ENCODE data around the gene EYS. TPM values are rescaled to one million over a fixed set of nuclear protein-coding genes. Genes with fewer than 3 reads are reported as not detected.

EYS gene
- total and polyA plus RNA-seq, 5 donors from 2014 or later = 0.03 to 0.09 (median 0.05) TPM; not detected in 1

DNA sequence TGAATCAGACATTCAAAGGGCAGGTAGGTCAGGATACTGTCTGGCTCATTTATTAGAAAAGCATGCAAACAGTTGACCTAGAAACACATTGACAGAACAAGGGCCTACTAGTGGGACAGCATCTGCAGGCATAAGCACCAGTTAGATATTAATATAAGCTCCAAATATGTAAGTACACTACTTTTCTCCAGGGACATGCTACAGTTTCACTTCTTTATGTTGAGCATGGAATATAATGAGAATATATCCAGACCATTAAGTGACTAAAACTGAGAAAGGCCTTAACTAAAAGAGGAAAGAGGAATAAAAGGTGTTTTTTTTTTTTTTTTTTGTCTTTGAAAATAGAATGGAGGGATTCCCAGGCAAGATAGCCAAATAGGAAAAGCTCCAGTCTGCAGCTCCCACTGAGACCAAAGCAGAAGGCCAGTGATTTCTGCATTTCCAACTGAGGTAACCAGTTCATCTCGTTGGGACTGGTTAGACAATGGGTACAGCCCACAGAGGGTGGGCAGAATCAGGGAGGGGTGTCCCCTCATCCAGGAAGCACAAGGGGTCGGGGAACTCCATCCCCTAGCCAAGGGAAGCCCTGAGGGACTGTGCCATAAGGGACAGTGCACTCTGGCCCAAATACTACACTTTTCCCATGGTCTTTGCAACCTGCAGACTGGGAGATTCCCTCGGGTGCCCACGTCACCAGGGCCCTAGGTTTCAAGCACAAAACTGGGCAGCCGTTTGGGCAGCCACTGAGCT lies 1819.8 kb downstream of the EYS start:
- Histone ChIP-seq H3K4me1 (ENCODE audit: control insufficient read depth, insufficient read depth, low read length, poor library complexity, severe bottlenecking) (no peaks in the 10 kb centered on the region), H3K27me3 (ENCODE audit: control insufficient read depth, insufficient read depth, low read length) (no peaks in the 10 kb centered on the region), H3K9me3 (ENCODE audit: control insufficient read depth in 2 of 2, low read length in 2 of 2) (no peaks in the 10 kb centered on the region), H3K36me3 (ENCODE audit: control insufficient read depth, insufficient read depth, low read length) (no peaks in the 10 kb centered on the region), H3K4me3 (ENCODE audit: low read depth, low read length) (no peak overlapping the region), H3K27ac (ENCODE audit: insufficient read depth, low read length, poor library complexity, severe bottlenecking) (no peak overlapping the region)
- Mint-ChIP-seq H3K27me3 (no peaks in the 10 kb centered on the region), H3K4me3 (no peak overlapping the region), H3K4me1 (no peaks in the 10 kb centered on the region), H3K9me3 (peaks cover 0 to 13% (median 5%) of the 10 kb centered on the region in 7 donors), H3K27ac (no peak overlapping the region), H3K36me3 (no peaks in the 10 kb centered on the region)
- DNase-seq (no peak), ATAC-seq (ENCODE audit: low read depth in 2 of 2) (no peak)

DNA sequence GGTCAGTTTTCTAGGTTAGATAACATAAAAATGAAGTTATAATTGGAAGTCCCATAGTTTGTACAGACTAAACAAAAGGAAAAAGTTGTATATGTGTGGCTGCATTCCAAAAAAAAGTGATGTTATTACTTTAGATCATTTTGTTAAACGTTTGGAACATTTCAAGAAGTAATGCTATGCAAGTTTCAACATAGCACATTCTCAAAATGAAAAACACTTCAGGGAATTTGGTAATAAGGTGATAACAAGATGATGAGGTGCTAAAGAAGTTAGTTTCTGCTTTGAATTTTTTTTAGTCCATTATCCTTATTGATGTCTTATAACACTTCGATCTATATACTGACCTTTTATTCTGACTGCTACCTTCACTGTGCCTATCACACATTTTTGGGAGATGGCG lies 1820.7 kb downstream of the EYS start:
- DNase-seq = no peak
- ATAC-seq (ENCODE audit: low read depth in 2 of 2) = no peak
- Histone ChIP-seq H3K36me3 (ENCODE audit: control insufficient read depth, insufficient read depth, low read length) (no peaks in the 10 kb centered on the region), H3K27me3 (ENCODE audit: control insufficient read depth, insufficient read depth, low read length) (no peaks in the 10 kb centered on the region), H3K4me1 (ENCODE audit: control insufficient read depth, insufficient read depth, low read length, poor library complexity, severe bottlenecking) (no peaks in the 10 kb centered on the region), H3K9me3 (ENCODE audit: control insufficient read depth in 2 of 2, low read length in 2 of 2) (no peaks in the 10 kb centered on the region), H3K4me3 (ENCODE audit: low read depth, low read length) (no peak overlapping the region), H3K27ac (ENCODE audit: insufficient read depth, low read length, poor library complexity, severe bottlenecking) (no peak overlapping the region)
- Mint-ChIP-seq H3K27ac (no peak overlapping the region), H3K4me1 (no peaks in the 10 kb centered on the region), H3K27me3 (no peaks in the 10 kb centered on the region), H3K9me3 (peaks cover 0 to 13% (median 5%) of the 10 kb centered on the region in 7 donors), H3K4me3 (no peak overlapping the region), H3K36me3 (no peaks in the 10 kb centered on the region)

DNA sequence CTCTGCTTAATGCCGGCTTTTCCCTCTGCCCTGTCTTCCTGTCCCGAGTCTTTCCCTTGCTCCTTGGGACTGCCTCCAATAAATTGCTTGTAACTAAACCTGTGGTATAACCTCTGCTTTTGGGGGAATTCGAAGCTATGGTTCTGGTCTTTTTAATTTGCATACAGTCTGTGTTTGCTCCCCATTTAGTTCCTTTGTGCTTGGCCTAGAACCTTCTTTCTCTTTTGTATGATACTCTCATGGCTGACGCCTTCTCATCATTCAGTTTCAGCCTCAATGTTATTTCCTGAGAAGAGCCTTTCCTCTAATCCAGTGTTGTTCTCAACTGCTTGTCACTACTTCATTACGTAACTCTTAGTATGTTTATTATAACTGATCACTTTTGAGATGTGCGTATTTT lies 1823.4 kb downstream of the EYS start:
- Mint-ChIP-seq H3K27ac (no peak overlapping the region), H3K4me3 (no peak overlapping the region), H3K9me3 (peaks cover 0 to 5% (median 2%) of the 10 kb centered on the region in 7 donors), H3K4me1 (no peaks in the 10 kb centered on the region), H3K27me3 (no peaks in the 10 kb centered on the region), H3K36me3 (no peaks in the 10 kb centered on the region)
- Histone ChIP-seq H3K36me3 (ENCODE audit: control insufficient read depth, insufficient read depth, low read length) (no peaks in the 10 kb centered on the region), H3K4me1 (ENCODE audit: control insufficient read depth, insufficient read depth, low read length, poor library complexity, severe bottlenecking) (no peaks in the 10 kb centered on the region), H3K27ac (ENCODE audit: insufficient read depth, low read length, poor library complexity, severe bottlenecking) (no peak overlapping the region), H3K27me3 (ENCODE audit: control insufficient read depth, insufficient read depth, low read length) (no peaks in the 10 kb centered on the region), H3K4me3 (ENCODE audit: low read depth, low read length) (no peak overlapping the region), H3K9me3 (ENCODE audit: control insufficient read depth in 2 of 2, low read length in 2 of 2) (peaks cover 0 to 2% of the 10 kb centered on the region in 2 experiments)
- no peak for ATAC-seq (ENCODE audit: low read depth in 2 of 2)
- no peak for DNase-seq

DNA sequence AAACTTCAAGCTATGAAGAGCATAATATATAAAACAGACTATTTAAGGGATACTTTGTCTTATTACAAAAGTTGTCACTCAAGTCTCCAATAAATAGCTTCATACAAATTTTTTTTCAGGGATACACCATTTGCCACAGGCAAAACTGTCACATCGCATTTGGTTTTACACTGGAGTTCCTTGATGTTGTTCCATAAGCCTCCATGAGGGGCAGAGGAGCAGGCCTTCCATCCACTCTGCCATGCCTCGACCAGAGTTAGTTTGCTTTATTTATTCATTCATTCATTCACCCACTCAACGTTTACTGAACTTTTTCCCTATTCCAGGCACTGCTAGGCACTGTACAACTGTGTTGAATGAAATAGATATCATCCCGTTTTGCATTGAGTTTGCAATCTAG lies 1824.8 kb downstream of the EYS start:
- no peak overlapping the region for H3K27ac Mint-ChIP-seq
- Histone ChIP-seq H3K4me1 (ENCODE audit: control insufficient read depth, insufficient read depth, low read length, poor library complexity, severe bottlenecking) (no peaks in the 10 kb centered on the region), H3K9me3 (ENCODE audit: control insufficient read depth in 2 of 2, low read length in 2 of 2) (peaks cover 0 to 2% of the 10 kb centered on the region in 2 experiments), H3K36me3 (ENCODE audit: control insufficient read depth, insufficient read depth, low read length) (no peaks in the 10 kb centered on the region), H3K27me3 (ENCODE audit: control insufficient read depth, insufficient read depth, low read length) (no peaks in the 10 kb centered on the region), H3K27ac (ENCODE audit: insufficient read depth, low read length, poor library complexity, severe bottlenecking) (no peak overlapping the region), H3K4me3 (ENCODE audit: low read depth, low read length) (no peak overlapping the region)
- H3K4me3 Mint-ChIP-seq = no peak overlapping the region
- peaks cover 0 to 8% (median 2%) of the 10 kb centered on the region in 7 donors for H3K9me3 Mint-ChIP-seq
- H3K36me3 Mint-ChIP-seq = no peaks in the 10 kb centered on the region
- ATAC-seq (ENCODE audit: low read depth in 2 of 2) (no peak), DNase-seq (no peak)
- H3K27me3 Mint-ChIP-seq = no peaks in the 10 kb centered on the region
- H3K4me1 Mint-ChIP-seq = no peaks in the 10 kb centered on the region

DNA sequence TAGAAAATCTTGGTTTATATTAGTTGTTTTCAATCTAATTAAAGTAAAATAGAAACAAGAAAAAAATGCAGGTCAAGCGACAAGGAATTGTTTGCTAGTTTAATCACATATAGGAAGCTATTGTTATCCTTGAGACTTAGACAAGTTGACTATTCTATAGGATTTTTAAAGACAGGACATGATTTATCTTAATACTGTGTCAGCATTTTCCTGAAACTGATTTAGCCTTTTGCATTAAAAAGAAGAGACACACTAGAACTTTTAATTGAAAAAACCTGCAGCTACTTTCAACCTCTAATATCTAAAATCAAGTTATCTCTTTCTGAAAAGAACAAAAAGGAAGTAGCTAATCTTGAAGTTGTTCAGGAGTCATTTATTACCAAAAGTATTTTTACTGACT lies 1825.2 kb downstream of the EYS start:
- no peaks in the 10 kb centered on the region for H3K4me1 Mint-ChIP-seq
- H3K4me1 ChIP-seq (ENCODE audit: control insufficient read depth, insufficient read depth, low read length, poor library complexity, severe bottlenecking) = no peaks in the 10 kb centered on the region
- H3K4me3 Mint-ChIP-seq = no peak overlapping the region
- no peak for DNase-seq
- H3K4me3 ChIP-seq (ENCODE audit: low read depth, low read length) = no peak overlapping the region
- no peak for ATAC-seq (ENCODE audit: low read depth in 2 of 2)
- no peaks in the 10 kb centered on the region for H3K27me3 ChIP-seq (ENCODE audit: control insufficient read depth, insufficient read depth, low read length)
- no peak overlapping the region for H3K27ac Mint-ChIP-seq
- peaks cover 0 to 2% of the 10 kb centered on the region in 2 experiments for H3K9me3 ChIP-seq (ENCODE audit: control insufficient read depth in 2 of 2, low read length in 2 of 2)
- H3K36me3 Mint-ChIP-seq = no peaks in the 10 kb centered on the region
- no peaks in the 10 kb centered on the region for H3K36me3 ChIP-seq (ENCODE audit: control insufficient read depth, insufficient read depth, low read length)
- H3K27ac ChIP-seq (ENCODE audit: insufficient read depth, low read length, poor library complexity, severe bottlenecking) = no peak overlapping the region
- peaks cover 0 to 5% (median 2%) of the 10 kb centered on the region in 7 donors for H3K9me3 Mint-ChIP-seq
- H3K27me3 Mint-ChIP-seq = no peaks in the 10 kb centered on the region

DNA sequence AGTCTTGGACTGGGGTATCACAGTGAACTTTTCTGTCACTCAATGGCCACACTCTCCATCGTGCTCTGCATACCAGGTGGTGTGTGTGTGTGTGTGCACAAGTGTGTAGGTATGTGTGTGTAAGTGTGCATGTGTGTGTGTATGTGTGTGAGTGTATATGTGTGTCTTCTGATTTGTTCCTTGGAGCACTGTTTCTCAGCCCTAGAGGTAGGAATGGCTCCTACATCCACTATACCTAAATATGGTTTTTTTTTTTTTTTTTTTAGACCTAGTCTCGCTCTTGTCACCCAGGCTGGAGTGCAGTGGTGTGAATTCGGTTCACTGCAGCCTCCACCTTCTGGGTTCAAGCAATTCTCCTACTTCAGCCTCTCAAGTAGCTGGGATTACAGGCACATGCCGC lies 1834.8 kb downstream of the EYS start:
- Histone ChIP-seq H3K4me1 (ENCODE audit: control insufficient read depth, insufficient read depth, low read length, poor library complexity, severe bottlenecking) (no peaks in the 10 kb centered on the region), H3K36me3 (ENCODE audit: control insufficient read depth, insufficient read depth, low read length) (no peaks in the 10 kb centered on the region), H3K4me3 (ENCODE audit: low read depth, low read length) (no peak overlapping the region), H3K9me3 (ENCODE audit: control insufficient read depth in 2 of 2, low read length in 2 of 2) (no peaks in the 10 kb centered on the region), H3K27ac (ENCODE audit: insufficient read depth, low read length, poor library complexity, severe bottlenecking) (no peak overlapping the region), H3K27me3 (ENCODE audit: control insufficient read depth, insufficient read depth, low read length) (no peaks in the 10 kb centered on the region)
- Mint-ChIP-seq H3K36me3 (no peaks in the 10 kb centered on the region), H3K4me1 (no peaks in the 10 kb centered on the region), H3K27ac (no peak overlapping the region), H3K27me3 (no peaks in the 10 kb centered on the region), H3K9me3 (peaks cover 0 to 12% (median 3%) of the 10 kb centered on the region in 7 donors), H3K4me3 (no peak overlapping the region)
- ATAC-seq (ENCODE audit: low read depth in 2 of 2) (no peak), DNase-seq (no peak)

DNA sequence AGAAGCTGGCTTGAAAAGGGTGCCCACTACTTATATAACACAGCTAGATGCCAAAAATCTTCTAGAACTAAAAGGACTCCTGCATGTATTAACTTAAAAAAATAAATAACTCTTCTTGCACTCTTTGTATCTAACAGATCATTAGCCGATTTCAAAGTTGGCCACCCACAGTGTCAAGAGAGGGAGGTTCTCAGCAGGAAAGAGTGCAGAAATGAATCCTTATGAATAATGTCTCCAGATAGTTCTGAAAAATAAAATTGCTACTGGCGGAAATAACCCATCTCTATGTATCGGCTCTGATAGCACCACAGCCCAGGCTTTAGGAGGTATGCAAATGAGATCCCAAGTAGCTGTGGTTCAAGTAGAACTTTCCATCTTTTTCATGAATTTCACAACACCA lies 1838.7 kb downstream of the EYS start:
- no peak overlapping the region for H3K4me3 ChIP-seq (ENCODE audit: low read depth, low read length)
- no peak for ATAC-seq (ENCODE audit: low read depth in 2 of 2)
- no peak overlapping the region for H3K4me3 Mint-ChIP-seq
- no peak overlapping the region for H3K27ac ChIP-seq (ENCODE audit: insufficient read depth, low read length, poor library complexity, severe bottlenecking)
- no peaks in the 10 kb centered on the region for H3K27me3 Mint-ChIP-seq
- no peaks in the 10 kb centered on the region for H3K27me3 ChIP-seq (ENCODE audit: control insufficient read depth, insufficient read depth, low read length)
- no peak for DNase-seq
- no peaks in the 10 kb centered on the region for H3K4me1 Mint-ChIP-seq
- H3K27ac Mint-ChIP-seq = no peak overlapping the region
- no peaks in the 10 kb centered on the region for H3K36me3 Mint-ChIP-seq
- H3K9me3 ChIP-seq (ENCODE audit: control insufficient read depth in 2 of 2, low read length in 2 of 2) = no peaks in the 10 kb centered on the region
- no peaks in the 10 kb centered on the region for H3K4me1 ChIP-seq (ENCODE audit: control insufficient read depth, insufficient read depth, low read length, poor library complexity, severe bottlenecking)
- H3K36me3 ChIP-seq (ENCODE audit: control insufficient read depth, insufficient read depth, low read length) = no peaks in the 10 kb centered on the region
- H3K9me3 Mint-ChIP-seq = peaks cover 0 to 5% (median 0%) of the 10 kb centered on the region in 7 donors

DNA sequence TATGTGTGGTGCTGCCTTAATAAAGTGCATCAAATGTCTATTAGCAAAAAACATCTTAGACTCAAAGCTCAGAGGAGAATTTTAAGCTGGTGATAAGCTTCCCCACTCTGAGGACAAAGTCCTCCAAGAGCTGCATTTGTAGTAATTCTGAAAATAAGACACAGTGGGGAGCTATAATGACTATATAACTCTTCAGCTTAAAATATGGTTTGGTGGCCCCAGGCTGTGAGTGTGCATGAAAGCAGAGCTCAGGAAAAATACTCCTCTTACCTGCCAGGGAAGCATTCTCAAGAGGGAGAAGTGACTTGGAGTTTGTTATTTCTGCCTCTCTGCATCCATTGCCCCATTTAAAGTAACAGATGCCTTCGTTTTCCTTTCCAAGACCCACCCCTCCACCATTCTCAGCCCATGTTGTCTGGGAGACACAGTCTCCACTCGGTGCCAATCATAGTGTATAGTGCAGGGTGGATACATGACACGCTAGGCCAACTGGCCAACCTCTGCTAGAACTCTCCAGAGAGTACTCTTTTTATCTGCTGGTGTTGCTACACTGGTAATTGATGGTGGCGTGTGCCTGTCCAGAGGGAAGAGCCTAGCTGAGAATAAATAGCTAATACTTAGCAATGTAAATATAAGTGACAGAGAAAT lies 1842.2 kb downstream of the EYS start:
- Mint-ChIP-seq H3K36me3 (no peaks in the 10 kb centered on the region), H3K9me3 (peaks cover 0 to 4% (median 0%) of the 10 kb centered on the region in 7 donors), H3K27ac (no peak overlapping the region), H3K27me3 (peaks cover 4% of the 10 kb centered on the region), H3K4me1 (no peaks in the 10 kb centered on the region), H3K4me3 (no peak overlapping the region)
- DNase-seq (no peak), ATAC-seq (ENCODE audit: low read depth in 2 of 2) (no peak)
- Histone ChIP-seq H3K36me3 (ENCODE audit: control insufficient read depth, insufficient read depth, low read length) (no peaks in the 10 kb centered on the region), H3K27ac (ENCODE audit: insufficient read depth, low read length, poor library complexity, severe bottlenecking) (no peak overlapping the region), H3K4me3 (ENCODE audit: low read depth, low read length) (no peak overlapping the region), H3K27me3 (ENCODE audit: control insufficient read depth, insufficient read depth, low read length) (no peaks in the 10 kb centered on the region), H3K9me3 (ENCODE audit: control insufficient read depth in 2 of 2, low read length in 2 of 2) (no peaks in the 10 kb centered on the region), H3K4me1 (ENCODE audit: control insufficient read depth, insufficient read depth, low read length, poor library complexity, severe bottlenecking) (no peaks in the 10 kb centered on the region)
